GM19395 (cell line): ENCODE measurements around the gene SYF2.
"Not testable (repeated sequence)": the region's sequence is repeated elsewhere in the genome, so short reads cannot be mapped to it uniquely, and the experiment has no call there.

Source experiments
- ATAC-seq: cut with Tn5 transposase; IDR thresholded peaks from one replicate; pipeline ENCODE4 v1.9.1; 2021; ENCODE audit warnings: mild to moderate bottlenecking, moderate library complexity; ENCODE audit not compliant: unreplicated experiment

SYF2 gene

GRCh38 chr1:25208092-25208491 is 24.2 kb downstream of the SYF2 start:
- ATAC-seq = no peak

GRCh38 chr1:25206201-25206600 is 26.1 kb downstream of the SYF2 start:
- no peak for ATAC-seq

- ATAC-seq = no peak
Observed at GRCh38 chr1:25205786-25206185, 26.5 kb downstream of the SYF2 start.

GRCh38 chr1:25204797-25205480 is 27.4 kb downstream of the SYF2 start:
- ATAC-seq = no peak

- ATAC-seq = no peak
Observed at GRCh38 chr1:25201006-25201405, 31.3 kb downstream of the SYF2 start.

- no peak for ATAC-seq
Observed at GRCh38 chr1:25199819-25200620, 32.3 kb downstream of the SYF2 start.

- ATAC-seq = no peak
Observed at GRCh38 chr1:25198663-25199252, 33.5 kb downstream of the SYF2 start.

- no peak for ATAC-seq
Observed at GRCh38 chr1:25197982-25198662, 34.2 kb downstream of the SYF2 start.

- no peak for ATAC-seq
Observed at GRCh38 chr1:25197235-25197975, 34.9 kb downstream of the SYF2 start.

- ATAC-seq = no peak
Observed at GRCh38 chr1:25196830-25197229, 35.5 kb downstream of the SYF2 start.

- ATAC-seq = no peak
Observed at GRCh38 chr1:25195835-25196234, 36.5 kb downstream of the SYF2 start.

- ATAC-seq = no peak
Observed at GRCh38 chr1:25194572-25195020, 37.7 kb downstream of the SYF2 start.

- no peak for ATAC-seq
Observed at GRCh38 chr1:25194054-25194453, 38.2 kb downstream of the SYF2 start.

GRCh38 chr1:25193229-25193628 is 39.1 kb downstream of the SYF2 start:
- no peak for ATAC-seq

- ATAC-seq = no peak
Observed at GRCh38 chr1:25192154-25192553, 40.1 kb downstream of the SYF2 start.

GRCh38 chr1:25190260-25190659 is 42.0 kb downstream of the SYF2 start:
- ATAC-seq = no peak

GRCh38 chr1:25187904-25188303 is 44.4 kb downstream of the SYF2 start:
- not testable (repeated sequence) for ATAC-seq

- no peak for ATAC-seq
Observed at GRCh38 chr1:25187077-25187476, 45.2 kb downstream of the SYF2 start.

GRCh38 chr1:25186161-25187007 is 45.9 kb downstream of the SYF2 start:
- no peak for ATAC-seq
